ENCODE data around the gene PRPF19.
"Not testable (repeated sequence)": the region's sequence is repeated elsewhere in the genome, so short reads cannot be mapped to it uniquely, and the experiment has no call there.

The PRPF19 gene

DNA sequence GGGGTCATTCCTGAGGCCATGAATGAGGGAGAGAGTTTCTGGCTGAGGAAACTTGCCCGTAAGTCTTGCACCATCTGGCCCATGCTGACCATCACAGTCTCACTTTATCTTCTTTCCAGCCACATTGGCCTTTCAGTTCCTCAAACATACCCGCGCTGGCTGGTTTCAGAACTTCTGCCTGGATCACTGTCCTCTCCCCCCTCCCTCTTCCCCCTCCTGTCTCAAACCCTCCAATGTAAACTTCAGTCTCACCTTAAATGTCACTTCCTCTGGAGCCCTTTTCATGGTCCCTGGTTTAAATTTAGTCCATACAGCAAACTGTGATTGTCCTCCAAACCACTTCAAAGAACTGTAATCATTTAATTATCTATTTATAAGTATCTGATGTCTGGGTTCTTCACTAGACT, 3.9 kb upstream of the PRPF19 start:
- H3K4me2 ChIP-seq (ENCODE audit: insufficient read depth, low read length) = no peak overlapping the region
- DNase-seq = no peak
- H3K27me3 ChIP-seq (ENCODE audit: insufficient read depth, low read length, poor library complexity) = no peaks in the 10 kb centered on the region
- no peak for ATAC-seq (ENCODE audit: insufficient read depth, low read depth)
- H3K79me2 ChIP-seq (ENCODE audit: insufficient read depth, low read length) = peaks cover 26% of the 10 kb centered on the region
- H3K36me3 ChIP-seq (ENCODE audit: insufficient read depth, low read length) = no peaks in the 10 kb centered on the region; the same call in 1 of the 2 replicates
- no peak overlapping the region for H2AFZ ChIP-seq (ENCODE audit: low read depth, low read length)
- TF ChIP-seq EZH2 (IDR thresholded peaks at IDR 0.05; ENCODE audit: borderline replicate concordance, low read depth, low read length, severe bottlenecking) = no peak
- TF ChIP-seq, protein P1, sequence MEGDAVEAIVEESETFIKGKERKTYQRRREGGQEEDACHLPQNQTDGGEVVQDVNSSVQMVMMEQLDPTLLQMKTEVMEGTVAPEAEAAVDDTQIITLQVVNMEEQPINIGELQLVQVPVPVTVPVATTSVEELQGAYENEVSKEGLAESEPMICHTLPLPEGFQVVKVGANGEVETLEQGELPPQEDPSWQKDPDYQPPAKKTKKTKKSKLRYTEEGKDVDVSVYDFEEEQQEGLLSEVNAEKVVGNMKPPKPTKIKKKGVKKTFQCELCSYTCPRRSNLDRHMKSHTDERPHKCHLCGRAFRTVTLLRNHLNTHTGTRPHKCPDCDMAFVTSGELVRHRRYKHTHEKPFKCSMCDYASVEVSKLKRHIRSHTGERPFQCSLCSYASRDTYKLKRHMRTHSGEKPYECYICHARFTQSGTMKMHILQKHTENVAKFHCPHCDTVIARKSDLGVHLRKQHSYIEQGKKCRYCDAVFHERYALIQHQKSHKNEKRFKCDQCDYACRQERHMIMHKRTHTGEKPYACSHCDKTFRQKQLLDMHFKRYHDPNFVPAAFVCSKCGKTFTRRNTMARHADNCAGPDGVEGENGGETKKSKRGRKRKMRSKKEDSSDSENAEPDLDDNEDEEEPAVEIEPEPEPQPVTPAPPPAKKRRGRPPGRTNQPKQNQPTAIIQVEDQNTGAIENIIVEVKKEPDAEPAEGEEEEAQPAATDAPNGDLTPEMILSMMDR (IDR thresholded peaks at IDR 0.05; ENCODE audit: borderline replicate concordance, extremely low read depth, low read length, poor library complexity, severe bottlenecking) = no peak
- H3K9ac ChIP-seq (ENCODE audit: low read depth, low read length) = no peak overlapping the region
- H3K4me1 ChIP-seq (ENCODE audit: insufficient read depth, low read length) = peaks cover 31% of the 10 kb centered on the region
- no peak overlapping the region for H3K27ac ChIP-seq (ENCODE audit: low read length)
- no peak overlapping the region for H3K4me3 ChIP-seq (ENCODE audit: low read depth in 1 of 2, low read length in 2 of 2)
- peaks cover 15% of the 10 kb centered on the region; the same call in 1 of the 2 replicates for H4K20me1 ChIP-seq (ENCODE audit: insufficient read depth, low read length)
- no peaks in the 10 kb centered on the region for H3K9me3 ChIP-seq (ENCODE audit: insufficient read depth, low read length, severe bottlenecking)

DNA sequence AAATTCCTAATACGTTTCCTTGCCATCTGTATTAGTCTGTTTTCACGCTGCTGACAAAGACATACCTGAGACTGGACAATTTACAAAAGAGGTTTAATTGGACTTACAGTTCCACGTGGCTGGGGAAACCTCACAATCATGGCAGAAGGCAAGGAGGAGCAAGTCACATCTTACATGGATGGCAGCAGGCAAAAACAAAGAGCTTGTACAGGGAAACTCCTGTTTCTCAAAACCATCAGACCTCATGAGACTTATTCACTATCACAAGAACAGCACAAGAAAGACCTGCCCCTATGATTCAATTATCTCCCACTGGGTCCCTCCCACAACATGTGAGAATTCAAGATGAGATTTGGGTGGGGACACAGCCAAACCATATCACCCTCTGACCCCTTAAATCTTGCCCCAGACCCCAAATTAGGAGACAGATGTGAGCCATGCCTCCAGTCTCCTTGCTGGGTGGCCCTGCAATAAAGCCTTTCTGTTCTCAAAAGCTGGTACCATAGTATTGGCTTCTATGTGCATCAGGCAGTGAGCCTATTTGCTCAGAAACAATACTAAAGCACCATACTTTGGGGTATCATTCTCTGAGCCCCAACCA, 3.4 kb upstream of the PRPF19 start:
- H3K4me3 ChIP-seq (ENCODE audit: low read depth in 1 of 2, low read length in 2 of 2); DNase-seq; H3K27ac ChIP-seq (ENCODE audit: low read length); H3K9me3 ChIP-seq (ENCODE audit: insufficient read depth, low read length, severe bottlenecking); H2AFZ ChIP-seq (ENCODE audit: low read depth, low read length); H3K4me2 ChIP-seq (ENCODE audit: insufficient read depth, low read length); H3K36me3 ChIP-seq (ENCODE audit: insufficient read depth, low read length); ATAC-seq (ENCODE audit: insufficient read depth, low read depth); H3K9ac ChIP-seq (ENCODE audit: low read depth, low read length); H3K27me3 ChIP-seq (ENCODE audit: insufficient read depth, low read length, poor library complexity): not testable (repeated sequence)
- Histone ChIP-seq H3K79me2 (ENCODE audit: insufficient read depth, low read length) (peaks cover 26% of the 10 kb centered on the region), H3K4me1 (ENCODE audit: insufficient read depth, low read length) (peaks cover 31% of the 10 kb centered on the region), H4K20me1 (ENCODE audit: insufficient read depth, low read length) (peaks cover 15% of the 10 kb centered on the region; the same call in 1 of the 2 replicates)

DNA sequence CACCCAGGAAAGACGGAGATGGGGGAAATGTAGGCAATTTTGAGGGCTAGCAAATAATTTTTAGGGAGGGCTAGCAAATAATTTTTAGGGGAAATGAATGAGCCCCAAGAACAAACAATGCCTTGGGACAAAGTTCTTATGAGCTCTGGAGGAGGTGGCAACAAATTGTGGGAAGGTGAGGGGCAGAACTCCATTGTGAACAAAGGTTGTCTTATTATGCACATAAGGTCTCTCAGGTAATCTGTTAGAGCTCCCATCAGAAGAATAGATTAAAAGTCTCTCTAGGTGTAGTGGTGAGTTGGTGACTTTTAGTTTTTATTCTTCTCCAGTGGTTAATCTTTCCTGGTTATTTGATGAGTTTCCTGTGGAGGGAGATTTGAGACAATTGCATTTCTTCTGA, 2.4 kb upstream of the PRPF19 start:
- Histone ChIP-seq H3K4me1 (ENCODE audit: insufficient read depth, low read length) (peaks cover 38% of the 10 kb centered on the region), H3K4me2 (ENCODE audit: insufficient read depth, low read length) (no peak overlapping the region)

DNA sequence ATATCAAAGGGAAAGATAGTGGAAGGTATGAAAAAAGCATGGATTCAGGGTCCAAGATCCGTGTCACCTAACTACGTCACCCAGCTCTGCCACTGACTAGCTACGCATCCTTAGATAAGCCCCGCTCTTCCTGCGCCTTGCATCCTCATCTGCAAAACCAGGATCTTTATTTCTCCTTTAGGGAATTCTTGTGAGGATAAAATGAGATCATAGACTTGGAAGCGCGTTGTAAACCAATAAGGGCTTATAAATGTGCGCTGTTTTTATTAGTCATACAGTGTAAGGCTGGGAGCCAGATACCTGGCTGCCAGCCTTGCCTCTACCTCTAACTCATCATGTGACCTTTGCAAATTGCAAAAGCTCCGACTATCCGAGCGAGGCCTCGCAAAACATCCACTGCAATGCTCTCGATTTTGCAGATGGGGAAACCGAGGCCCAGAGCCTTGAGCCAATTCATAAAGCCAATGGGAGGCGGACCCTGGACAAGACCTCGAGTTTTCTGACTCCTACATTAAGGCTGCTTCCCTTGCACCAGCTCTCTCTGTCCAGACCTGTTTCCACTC, 753 bp downstream of the PRPF19 start:
- H3K4me2 ChIP-seq (ENCODE audit: insufficient read depth, low read length) = peak overlapping the region; percentile 74
- no peak for DNase-seq
- peaks cover 39% of the 10 kb centered on the region for H3K4me1 ChIP-seq (ENCODE audit: insufficient read depth, low read length)
- no peaks in the 10 kb centered on the region for H3K9me3 ChIP-seq (ENCODE audit: insufficient read depth, low read length, severe bottlenecking)
- H3K36me3 ChIP-seq (ENCODE audit: insufficient read depth, low read length) = peaks cover 44% of the 10 kb centered on the region
- TF ChIP-seq, protein P1 (IDR thresholded peaks at IDR 0.05; ENCODE audit: borderline replicate concordance, extremely low read depth, low read length, poor library complexity, severe bottlenecking) = no peak
- TF ChIP-seq EZH2 (IDR thresholded peaks at IDR 0.05; ENCODE audit: borderline replicate concordance, low read depth, low read length, severe bottlenecking) = no peak
- peaks cover 52% of the 10 kb centered on the region for H4K20me1 ChIP-seq (ENCODE audit: insufficient read depth, low read length)
- peak overlapping the region; percentile 74 for H2AFZ ChIP-seq (ENCODE audit: low read depth, low read length)
- no peak for ATAC-seq (ENCODE audit: insufficient read depth, low read depth)
- H3K4me3 ChIP-seq (ENCODE audit: low read depth in 1 of 2, low read length in 2 of 2) = peak overlapping the region; percentile 95 to 98
- peaks cover 44% of the 10 kb centered on the region for H3K79me2 ChIP-seq (ENCODE audit: insufficient read depth, low read length)
- H3K27ac ChIP-seq (ENCODE audit: low read length) = peak overlapping the region; percentile 86
- peak overlapping the region; percentile 99 for H3K9ac ChIP-seq (ENCODE audit: low read depth, low read length)
- no peaks in the 10 kb centered on the region for H3K27me3 ChIP-seq (ENCODE audit: insufficient read depth, low read length, poor library complexity)

More for the DNA sequence above, 2.4 kb upstream of the PRPF19 start:
- H3K9ac ChIP-seq (ENCODE audit: low read depth, low read length) = no peak overlapping the region
- no peaks in the 10 kb centered on the region for H3K9me3 ChIP-seq (ENCODE audit: insufficient read depth, low read length, severe bottlenecking)
- peaks cover 13% of the 10 kb centered on the region for H3K36me3 ChIP-seq (ENCODE audit: insufficient read depth, low read length)
- H4K20me1 ChIP-seq (ENCODE audit: insufficient read depth, low read length) = peaks cover 22% of the 10 kb centered on the region; the same call in 1 of the 2 replicates
- TF ChIP-seq, protein P1 (IDR thresholded peaks at IDR 0.05; ENCODE audit: borderline replicate concordance, extremely low read depth, low read length, poor library complexity, severe bottlenecking) = no peak
- TF ChIP-seq EZH2 (IDR thresholded peaks at IDR 0.05; ENCODE audit: borderline replicate concordance, low read depth, low read length, severe bottlenecking) = no peak
- no peak overlapping the region for H2AFZ ChIP-seq (ENCODE audit: low read depth, low read length)
- DNase-seq (no peak), ATAC-seq (ENCODE audit: insufficient read depth, low read depth) (no peak)
- no peak overlapping the region for H3K4me3 ChIP-seq (ENCODE audit: low read depth in 1 of 2, low read length in 2 of 2)
- no peak overlapping the region for H3K27ac ChIP-seq (ENCODE audit: low read length)
- H3K27me3 ChIP-seq (ENCODE audit: insufficient read depth, low read length, poor library complexity) = no peaks in the 10 kb centered on the region
- peaks cover 26% of the 10 kb centered on the region for H3K79me2 ChIP-seq (ENCODE audit: insufficient read depth, low read length)

Data from DND-41 (cell line).